DMS79 (cell line): Measurements from ENCODE around the gene ARHGEF16.

Source experiments
- DNase-seq: peaks from one replicate; lab custom pipeline; 2025; lab: John Stamatoyannopoulos, UW

ARHGEF16 gene

GRCh38 chr1:3519301-3519885, 64.9 kb downstream of the ARHGEF16 start:
- DNase-seq: no peak

- DNase-seq: no peak
Observed at GRCh38 chr1:3520419-3521378, 66.2 kb downstream of the ARHGEF16 start.

- DNase-seq: no peak
Observed at GRCh38 chr1:3521426-3521825, 67.0 kb downstream of the ARHGEF16 start.

- no peak for DNase-seq
Observed at GRCh38 chr1:3522112-3522511, 67.6 kb downstream of the ARHGEF16 start.

GRCh38 chr1:3522564-3523265, 68.2 kb downstream of the ARHGEF16 start:
- DNase-seq: no peak

GRCh38 chr1:3523980-3524379, 69.5 kb downstream of the ARHGEF16 start:
- no peak for DNase-seq

- no peak for DNase-seq
Observed at GRCh38 chr1:3524556-3525203, 70.2 kb downstream of the ARHGEF16 start.

GRCh38 chr1:3525551-3526482, 71.4 kb downstream of the ARHGEF16 start:
- no peak for DNase-seq

GRCh38 chr1:3527774-3528173, 73.3 kb downstream of the ARHGEF16 start:
- no peak for DNase-seq

GRCh38 chr1:3529099-3529729, 74.7 kb downstream of the ARHGEF16 start:
- DNase-seq: no peak

- peak; percentile 86 for DNase-seq
Observed at GRCh38 chr1:3530086-3530925, 75.8 kb downstream of the ARHGEF16 start.
